ENCODE results near the gene GPR62.

DNA sequence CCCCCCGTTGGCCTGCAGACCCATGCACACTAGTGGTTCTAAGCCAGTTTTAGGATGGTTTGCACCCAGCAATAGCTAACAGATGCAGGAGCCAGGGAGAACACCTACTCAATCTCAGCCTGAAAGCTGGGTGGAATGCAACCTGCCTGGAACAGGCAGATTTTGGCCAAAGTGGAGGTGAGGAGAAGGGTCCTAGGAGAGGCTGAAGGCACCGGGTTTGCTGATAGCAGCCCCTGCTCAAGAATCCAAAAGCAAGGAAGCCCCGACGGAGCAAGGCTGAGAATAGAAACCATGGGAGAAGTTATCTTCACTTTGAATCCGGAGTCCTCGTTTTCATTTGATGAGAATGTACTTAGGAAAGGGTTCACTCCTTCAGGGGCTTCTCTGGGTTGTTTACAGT is 23.4 kb upstream of the GPR62 start:
- TF ChIP-seq EZH2 (IDR thresholded peaks at IDR 0.05; ENCODE audit: insufficient read depth, poor library complexity, severe bottlenecking) (no peak), EZH2phosphoT487 (IDR thresholded peaks at IDR 0.05; ENCODE audit: insufficient read depth, low read depth) (no peak)

All from GM23248 (cell line).